ENCODE measurements around the gene NAV2.
"Not testable (repeated sequence)": the region's sequence is repeated elsewhere in the genome, so short reads cannot be mapped to it uniquely, and the experiment has no call there.

Gene NAV2

DNA sequence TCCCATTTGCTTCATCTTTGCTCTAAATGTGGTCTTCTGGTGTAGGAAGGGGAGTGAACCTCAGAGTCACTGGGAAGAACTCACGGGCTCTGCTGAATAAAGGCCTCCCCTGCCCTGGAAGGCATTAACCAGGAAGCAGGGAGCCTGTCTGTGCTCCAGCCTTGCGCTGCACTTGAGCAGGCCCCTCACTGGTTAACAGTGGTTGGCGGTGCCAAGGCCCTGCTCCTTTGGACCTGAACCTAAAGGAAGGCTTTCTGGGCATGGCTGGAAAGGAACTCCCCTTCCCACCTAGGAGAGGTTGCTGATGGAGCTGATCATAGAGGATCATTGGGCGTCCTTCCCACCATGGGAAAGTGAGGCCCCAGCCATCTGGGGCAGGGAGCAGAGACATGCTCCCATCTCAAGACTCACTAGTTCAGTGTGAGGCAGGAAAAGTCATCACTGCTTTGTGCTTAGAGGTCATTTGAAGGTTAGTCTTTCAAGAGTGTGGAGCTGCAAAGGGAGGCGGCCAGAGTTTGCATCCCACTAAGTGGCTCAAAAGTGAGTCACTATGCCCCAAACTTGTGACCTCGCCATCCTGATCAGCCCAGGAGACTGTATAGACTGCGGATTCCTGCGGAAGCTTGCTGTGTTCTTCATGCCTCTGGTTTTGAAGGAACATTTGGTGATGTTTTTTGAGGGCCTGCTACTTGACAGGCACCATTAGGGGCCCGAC, 397.3 kb downstream of the NAV2 start:
- DNase-seq (ENCODE audit: low read depth in 2 of 2, low spot score in 1 of 2) = no peak

DNA sequence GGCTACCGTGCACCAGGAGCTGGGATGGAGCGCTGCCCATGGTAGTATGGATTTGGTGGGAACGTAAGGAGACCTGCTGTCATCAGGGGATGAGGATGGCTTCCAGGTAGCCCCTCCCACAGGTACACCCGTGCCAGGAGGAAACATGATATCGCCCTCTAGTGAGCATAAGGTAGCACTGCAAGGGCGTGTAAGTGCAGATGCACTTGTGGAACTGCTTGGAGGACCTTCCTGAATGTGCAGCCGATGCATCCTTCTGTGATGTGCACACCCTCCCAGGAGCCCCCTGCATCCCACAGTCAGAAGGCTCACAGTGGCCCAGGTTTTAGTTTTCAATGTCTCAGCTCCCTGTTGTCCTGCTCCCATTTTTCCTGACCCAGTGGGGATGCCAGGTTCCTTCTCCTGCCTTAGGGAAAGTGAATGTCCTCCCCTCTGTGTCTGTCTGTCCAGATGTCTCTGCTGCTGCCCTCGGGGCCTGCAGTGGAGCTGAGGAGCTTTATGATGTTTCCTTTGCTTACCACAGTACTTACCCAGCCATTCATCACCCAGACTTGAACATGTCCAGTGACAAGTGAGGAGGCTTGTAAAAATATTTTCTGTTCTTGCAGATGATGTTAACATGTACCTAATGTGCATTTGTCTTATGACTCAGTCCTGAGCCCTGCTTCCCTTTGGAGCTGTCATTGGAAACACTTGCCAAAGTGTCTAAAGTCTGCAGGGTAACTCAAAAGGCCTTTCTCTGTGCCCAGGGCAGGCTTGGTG, 398.5 kb downstream of the NAV2 start:
- no peak for DNase-seq (ENCODE audit: low read depth in 2 of 2, low spot score in 1 of 2)

GRCh38 chr11:20111871-20112270, 399.2 kb downstream of the NAV2 start:
- no peak for DNase-seq (ENCODE audit: low read depth in 2 of 2, low spot score in 1 of 2)

DNA sequence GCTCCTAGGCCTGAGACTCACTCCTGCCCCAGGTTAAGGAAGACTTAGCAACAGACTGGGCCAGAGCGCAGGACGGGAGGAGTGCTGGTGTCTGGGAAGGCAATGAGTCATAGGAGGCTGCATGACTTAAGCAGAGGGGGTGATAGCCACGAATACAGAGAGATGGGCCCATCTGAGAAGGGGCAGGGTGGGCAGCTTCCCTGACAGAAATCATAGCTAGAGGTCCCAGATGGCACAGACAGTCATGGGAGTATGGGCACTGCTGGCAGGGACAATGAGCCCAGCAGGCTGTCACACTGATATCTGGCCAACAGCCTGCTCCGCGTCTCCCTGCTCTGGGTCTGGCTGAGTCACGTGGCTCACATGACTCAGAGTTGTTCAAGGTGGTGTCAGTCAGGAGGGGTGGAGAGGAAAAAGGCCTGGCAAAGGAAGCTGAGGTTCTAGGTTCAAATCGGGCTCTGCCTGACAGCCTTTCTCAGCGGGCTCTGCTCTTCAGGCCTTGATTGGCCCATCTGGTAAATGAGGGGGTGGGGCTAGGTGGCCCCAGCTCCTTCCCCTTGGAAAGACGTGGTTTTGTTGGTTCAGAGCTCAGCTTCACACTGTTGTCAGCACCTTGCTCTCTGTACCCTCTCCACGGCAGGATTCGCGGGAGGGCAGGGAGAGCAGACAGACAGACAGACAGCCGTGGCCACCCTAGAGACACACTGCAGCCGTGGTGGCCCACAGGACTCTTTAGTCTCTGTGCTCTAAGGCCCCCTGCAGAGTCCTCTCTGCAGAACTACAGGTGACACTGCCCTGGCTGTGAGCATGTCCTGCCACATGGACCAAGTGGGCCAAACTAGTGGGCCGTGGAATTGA, 399.9 kb downstream of the NAV2 start:
- DNase-seq (ENCODE audit: low read depth in 2 of 2, low spot score in 1 of 2) = no peak

DNA sequence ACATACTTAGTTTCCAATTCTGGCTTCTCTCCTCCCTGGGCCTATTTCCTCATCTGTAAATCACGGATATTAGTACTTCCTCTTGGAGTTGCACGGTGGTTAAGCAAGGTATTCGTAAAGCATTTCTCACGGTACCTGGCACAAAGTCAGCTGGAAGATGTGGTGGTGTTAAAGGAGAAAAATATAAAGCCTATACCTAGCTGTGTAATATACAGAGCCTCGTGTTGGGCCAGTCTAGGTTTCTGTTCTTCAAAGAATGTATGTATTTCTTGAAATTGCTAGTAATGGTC, 400.5 kb downstream of the NAV2 start:
- no peak for DNase-seq (ENCODE audit: low read depth in 2 of 2, low spot score in 1 of 2)

DNA sequence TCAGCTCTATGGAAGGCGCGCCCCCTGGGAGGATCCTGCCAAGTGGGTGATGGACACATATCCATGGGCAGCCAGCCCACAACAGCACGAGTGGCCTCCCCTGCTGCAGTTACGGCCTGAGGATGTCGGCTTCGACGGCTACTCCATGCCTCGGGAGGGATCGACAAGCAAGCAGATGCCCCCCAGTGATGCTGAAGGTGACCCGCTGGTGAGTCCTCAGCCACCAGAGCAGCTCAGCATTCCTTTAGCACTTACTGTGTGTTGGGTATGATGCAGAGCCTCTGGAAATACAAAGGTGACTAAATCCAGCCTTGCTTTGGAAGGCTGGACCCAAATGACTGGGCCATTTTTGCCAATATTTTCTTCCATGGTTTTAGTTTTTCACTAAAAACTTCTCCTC, 402.0 kb downstream of the NAV2 start:
- no peak for DNase-seq (ENCODE audit: low read depth in 2 of 2, low spot score in 1 of 2)

- no peak for DNase-seq (ENCODE audit: low read depth in 2 of 2, low spot score in 1 of 2)
Measured at GRCh38 chr11:20116825-20117224, 404.2 kb downstream of the NAV2 start.

GRCh38 chr11:20117291-20117690, 404.7 kb downstream of the NAV2 start:
- no peak for DNase-seq (ENCODE audit: low read depth in 2 of 2, low spot score in 1 of 2)

DNA sequence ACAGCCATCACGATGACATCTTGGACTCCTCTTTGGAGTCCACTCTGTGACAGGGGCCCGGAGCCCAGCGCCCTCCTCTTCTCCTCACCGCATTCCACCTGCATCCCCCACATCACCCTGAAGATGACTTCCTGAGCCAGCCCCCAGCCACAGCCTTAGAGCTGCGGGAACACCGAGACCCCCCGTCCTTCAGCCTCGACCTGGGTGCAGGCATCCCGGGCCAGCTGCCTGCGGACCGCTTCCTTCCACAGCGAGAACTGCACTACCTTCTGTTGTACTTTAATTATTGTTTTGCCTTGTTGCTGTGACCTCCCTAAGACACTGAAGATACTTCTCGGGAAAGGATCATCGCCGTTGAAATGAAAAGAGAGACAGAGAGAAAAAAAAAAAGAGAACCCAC, 405.6 kb downstream of the NAV2 start:
- DNase-seq (ENCODE audit: low read depth in 2 of 2, low spot score in 1 of 2) = no peak

GRCh38 chr11:20119315-20119714, 406.7 kb downstream of the NAV2 start:
- DNase-seq (ENCODE audit: low read depth in 2 of 2, low spot score in 1 of 2) = no peak

DNA sequence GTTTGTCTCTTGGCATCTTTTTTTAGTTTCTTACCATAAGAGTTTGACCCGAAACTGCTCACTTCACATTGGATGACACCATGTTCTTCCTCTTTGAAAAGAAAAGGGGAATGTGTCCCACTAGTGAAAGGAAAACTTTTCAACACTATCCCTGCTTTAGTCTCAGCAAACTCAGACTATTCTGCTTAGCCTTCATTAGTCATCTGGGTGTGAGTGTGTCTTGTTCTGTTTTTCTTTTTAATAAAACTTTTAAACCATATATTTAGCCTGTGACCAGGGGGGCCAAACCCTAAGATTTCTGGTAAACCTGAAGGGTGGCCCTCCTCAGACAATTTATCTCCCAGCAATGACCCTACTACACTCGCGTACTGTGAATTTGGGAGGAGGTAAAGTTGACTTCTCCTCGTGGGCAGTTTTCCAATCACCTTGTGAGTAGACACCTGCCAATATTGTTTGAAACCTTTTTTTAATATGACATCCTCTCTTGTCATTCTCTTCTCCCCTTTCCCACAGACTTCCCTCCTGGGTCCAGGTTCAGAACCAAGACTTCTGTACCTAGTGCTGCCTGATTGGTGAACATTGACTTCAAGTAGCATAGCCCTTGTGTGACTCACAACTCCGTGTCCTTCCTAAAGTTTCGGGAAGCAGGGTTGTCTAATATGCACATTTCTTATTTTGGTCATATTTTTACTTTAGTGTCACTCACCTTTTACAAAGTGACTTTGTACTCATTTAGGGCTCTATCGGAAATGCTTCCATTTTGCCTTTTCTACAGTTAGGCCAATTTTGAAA, 407.7 kb downstream of the NAV2 start:
- DNase-seq (ENCODE audit: low read depth in 2 of 2, low spot score in 1 of 2) = no peak

GRCh38 chr11:20122131-20122530, 409.5 kb downstream of the NAV2 start:
- DNase-seq (ENCODE audit: low read depth in 2 of 2, low spot score in 1 of 2) = no peak

DNA sequence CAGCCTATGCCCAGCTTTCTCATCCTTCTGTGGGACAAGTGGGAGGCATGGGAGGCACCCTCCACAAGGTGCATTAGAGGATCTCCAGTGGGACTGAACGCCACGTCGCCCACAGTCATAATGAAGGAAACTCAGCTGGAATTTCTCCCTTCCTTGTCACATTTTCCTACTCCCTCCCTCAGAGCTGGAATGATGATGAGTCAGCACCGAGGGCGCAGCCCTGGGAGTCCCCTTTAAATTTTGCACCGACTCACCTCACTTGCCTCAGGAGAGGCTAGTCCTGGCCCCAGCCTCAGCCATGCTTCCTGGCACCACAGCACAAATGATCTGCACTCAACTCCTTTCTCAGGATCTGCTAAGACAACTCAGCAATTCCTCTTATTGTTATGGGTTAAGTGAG, 413.3 kb downstream of the NAV2 start:
- no peak for DNase-seq (ENCODE audit: low read depth in 2 of 2, low spot score in 1 of 2)

DNA sequence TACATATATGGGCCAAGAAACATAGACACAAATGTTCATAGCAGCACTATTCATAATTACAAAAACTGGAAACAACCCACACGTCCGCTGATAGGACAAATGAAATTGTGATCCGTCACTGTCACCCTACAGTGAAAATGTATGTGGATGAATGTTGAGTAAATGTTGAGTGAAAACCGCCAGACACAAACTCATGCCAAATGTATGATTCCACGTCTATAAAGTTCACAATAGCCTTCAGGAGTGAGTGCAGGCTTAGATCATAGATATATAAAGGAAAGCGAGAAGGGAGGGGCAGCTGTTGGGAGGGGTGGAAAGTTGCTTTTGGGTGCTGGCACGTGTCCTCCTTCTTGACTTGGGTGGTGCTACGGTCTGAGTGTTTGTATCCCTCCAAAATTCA, 414.1 kb downstream of the NAV2 start:
- DNase-seq (ENCODE audit: low read depth in 2 of 2, low spot score in 1 of 2) = no peak

DNA sequence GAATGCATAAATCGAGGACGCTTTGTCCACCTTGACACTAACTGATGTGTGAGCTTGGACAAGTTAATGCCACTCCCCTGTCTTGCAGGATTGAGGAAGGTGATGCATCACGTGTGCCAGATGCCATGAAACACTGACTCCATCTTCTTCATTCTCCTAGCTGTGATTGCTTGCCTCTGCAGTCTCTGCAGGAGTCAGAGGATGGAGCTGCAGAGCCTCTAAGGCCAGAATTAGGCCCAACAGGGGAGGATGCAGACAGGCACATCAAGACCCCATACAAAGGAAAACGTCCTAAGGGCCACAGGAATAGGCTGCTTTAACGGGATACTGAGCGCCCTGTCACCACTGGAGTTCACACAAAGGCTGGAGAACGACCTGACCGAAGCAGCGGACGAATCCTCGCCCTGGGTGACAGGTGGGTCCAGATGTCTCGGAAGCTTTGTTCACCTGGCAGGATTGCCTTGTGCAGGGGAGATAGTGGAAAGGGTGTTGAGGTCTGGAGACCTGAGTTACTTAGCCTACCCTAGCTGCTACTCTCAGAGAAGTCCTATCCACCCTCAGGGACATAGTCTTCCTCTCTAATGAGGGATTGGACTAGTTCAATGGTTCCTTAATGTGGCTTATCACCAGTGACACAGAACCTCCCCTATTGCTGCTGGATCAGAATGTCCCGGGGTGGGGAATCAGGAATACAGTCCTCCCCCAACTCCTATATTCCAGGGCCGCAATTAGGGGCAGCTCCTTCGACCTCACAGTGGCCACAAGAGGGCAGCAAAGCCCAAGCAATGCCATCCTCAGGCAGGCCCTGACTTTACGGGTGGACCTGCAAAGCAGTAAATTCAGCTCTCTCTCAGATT, 415.3 kb downstream of the NAV2 start:
- DNase-seq (ENCODE audit: low read depth in 2 of 2, low spot score in 1 of 2) = peak; percentile 43 to 61

GRCh38 chr11:20128528-20128825, 415.8 kb downstream of the NAV2 start:
- not testable (repeated sequence) for DNase-seq (ENCODE audit: low read depth in 2 of 2, low spot score in 1 of 2)

DNA sequence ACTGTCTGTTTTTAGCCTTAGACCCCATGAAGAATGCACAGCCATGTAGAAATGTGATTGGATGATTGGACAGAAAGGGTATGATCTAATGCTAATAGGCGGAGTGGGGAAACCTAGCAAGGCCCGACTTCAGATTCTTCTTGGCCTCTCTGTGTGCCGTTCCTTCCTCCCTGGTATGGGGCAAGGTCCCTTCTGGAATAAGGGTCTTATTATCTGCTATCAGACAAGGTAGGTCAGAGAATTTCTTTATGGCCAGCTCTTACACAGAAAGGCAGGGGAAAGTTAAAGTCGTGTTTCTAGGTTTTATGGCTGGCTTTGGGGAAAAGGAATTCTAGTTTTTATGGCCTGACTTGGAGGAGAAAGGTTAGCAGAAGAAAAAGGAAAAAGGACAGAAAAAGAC, 417.0 kb downstream of the NAV2 start:
- no peak for DNase-seq (ENCODE audit: low read depth in 2 of 2, low spot score in 1 of 2)

DNA sequence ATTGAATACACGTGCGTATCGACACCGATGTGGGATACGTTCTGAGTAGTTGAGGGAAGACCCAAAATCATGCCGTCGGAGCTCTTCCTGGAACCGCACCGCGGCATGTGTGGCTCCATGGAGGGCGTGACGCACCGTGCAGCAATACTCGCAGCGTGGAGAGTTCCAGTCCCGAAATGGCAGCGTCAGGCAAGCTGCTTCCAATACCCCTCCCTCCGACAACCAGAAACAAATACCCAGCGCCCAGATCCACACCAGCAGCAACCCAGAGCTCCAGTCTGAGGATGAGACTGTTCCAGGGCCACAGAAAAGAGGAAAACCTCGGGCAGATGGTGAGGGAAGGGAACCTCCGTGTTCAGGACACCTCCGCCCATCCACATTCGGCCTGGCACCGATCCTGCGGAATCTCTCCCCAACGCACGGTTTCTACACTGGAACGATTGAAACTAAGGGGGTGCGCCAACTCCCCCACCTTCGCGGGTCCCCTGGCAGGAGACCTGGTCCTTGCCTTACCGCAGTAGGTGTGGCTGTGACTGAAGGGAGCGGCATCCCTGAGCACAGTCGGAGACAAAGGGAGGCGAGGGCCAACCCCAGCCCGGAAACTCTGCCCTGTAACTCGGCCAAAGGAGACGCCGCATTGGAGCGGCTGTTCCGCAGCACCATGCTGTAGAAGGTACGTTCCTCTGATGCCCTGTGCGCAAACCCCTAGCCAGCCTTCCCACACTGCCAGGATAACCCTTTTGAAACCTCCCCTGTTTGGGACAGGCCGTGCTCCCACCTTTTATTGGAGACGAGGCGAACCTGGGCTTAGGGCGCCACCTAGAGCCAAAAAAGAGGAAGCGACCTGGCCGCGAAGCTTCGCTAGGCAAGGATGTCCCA, 419.4 kb downstream of the NAV2 start:
- DNase-seq (ENCODE audit: low read depth in 2 of 2, low spot score in 1 of 2) = peak in 1 of 2 donors; percentile 13

DNA sequence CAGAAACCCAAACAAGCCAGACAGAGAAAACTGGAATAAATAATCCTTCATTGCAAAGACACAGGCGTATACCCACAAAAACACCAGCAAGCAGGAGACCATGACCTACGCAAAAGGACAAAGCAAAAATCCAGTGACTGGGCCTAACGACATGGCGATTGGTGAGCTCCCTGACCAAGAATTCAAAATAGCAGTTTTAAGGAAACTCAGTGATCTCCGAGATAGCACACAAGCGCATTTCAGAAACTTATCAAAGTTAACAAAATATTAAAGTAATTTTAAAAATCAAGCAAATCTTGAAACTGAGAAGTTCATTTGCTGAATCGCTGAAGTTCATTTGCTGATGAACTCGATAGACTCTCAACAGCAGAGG, 420.0 kb downstream of the NAV2 start:
- no peak for DNase-seq (ENCODE audit: low read depth in 2 of 2, low spot score in 1 of 2)

All from stimulated activated CD8-positive, alpha-beta memory T cell treated with anti-CD3 and anti-CD28 coated beads, Interleukin-4, amount 100 ng/mL, for 1 hour (primary cell).